HepG2 (cell line): Measurements from ENCODE around the gene ECEL1. TPM values are rescaled to one million over a fixed set of nuclear protein-coding genes. Genes with fewer than 3 reads are reported as not detected.
A peak's percentile ranks its signal among the peaks of the same experiment; 100 is the strongest.

Experiments
- DMAP1 ChIP-seq: IDR thresholded peaks from 2 replicates; pipeline ENCODE4 v1.6.1; 2016
- FOSL2 ChIP-seq: sonication (generic); formaldehyde crosslinking; IDR thresholded peaks from 2 replicates; pipeline ENCODE4 v1.4.0; 2020; ENCODE audit warnings: missing genetic modification reagents
- HNRNPL ChIP-seq: fragments of 200-400 bp; formaldehyde crosslinking; IDR thresholded peaks from 2 replicates; pipeline ENCODE4 v1.6.1; 2017; ENCODE audit warnings: mild to moderate bottlenecking, low read depth, low read length
- KDM2A ChIP-seq: sonication (generic); formaldehyde crosslinking; IDR thresholded peaks from 2 replicates; pipeline ENCODE4 v1.4.0; 2020; ENCODE audit warnings: low read depth, missing genetic modification reagents, borderline replicate concordance
- NFKB2 ChIP-seq: sonication (generic); formaldehyde crosslinking; IDR thresholded peaks from 2 replicates; pipeline ENCODE4 v1.4.0; 2020; ENCODE audit warnings: missing genetic modification reagents, borderline replicate concordance
- PHF21A ChIP-seq: sonication (generic); formaldehyde crosslinking; IDR thresholded peaks from 2 replicates; pipeline ENCODE4 v1.5.0; 2020; ENCODE audit warnings: mild to moderate bottlenecking, missing genetic modification reagents
- SCMH1 ChIP-seq: sonication (generic); formaldehyde crosslinking; IDR thresholded peaks from 2 replicates; pipeline ENCODE4 v1.9.0; 2021; ENCODE audit warnings: missing genetic modification reagents, mild to moderate bottlenecking, borderline replicate concordance
- ZNF3 ChIP-seq: IDR thresholded peaks from 2 replicates; pipeline ENCODE4 v1.7.0; 2017; ENCODE audit warnings: inconsistent platforms
- ZNF501 ChIP-seq: sonication (generic); formaldehyde crosslinking; IDR thresholded peaks from 2 replicates; pipeline ENCODE4 v1.5.1; 2020; ENCODE audit warnings: mild to moderate bottlenecking, moderate library complexity, missing genetic modification reagents
- polyA plus RNA-seq, 8 experiments: library from polyadenylated mRNA; depleted of rRNA in 3 of 8; stranded (reverse) in 7 of 8; unstranded in 1 of 8; fragments of >200 nt; fragmentation: Illumina TruSeq in 4 of 8; extraction: Trizol in 4 of 8; gene quantifications; 2 replicates each; pipeline versions ENCODE4 v1.2.1 to v1.2.3, GENCODE V29; 2011 to 2016; ENCODE audit warnings: low read depth in 4 of 8, missing spikeins in 1 of 8, mixed read lengths in 1 of 8; ENCODE audit not compliant: insufficient read depth in 1 of 8
- total RNA-seq, 5 experiments: library from RNA; depleted of rRNA; stranded (reverse); fragments of >200 nt; fragmentation: Illumina TruSeq; extraction: Trizol; gene quantifications; 2 replicates each; pipeline ENCODE4 v1.2.3, GENCODE V29; 2016; ENCODE audit warnings: low read depth in 1 of 5
- TF ChIP-seq, protein P1 (sequence below): sonication (generic); formaldehyde crosslinking; IDR thresholded peaks from 2 replicates; pipeline ENCODE4 v1.4.0; 2020; ENCODE audit warnings: missing genetic modification reagents
- TF ChIP-seq, protein P2 (sequence below): sonication (generic); formaldehyde crosslinking; IDR thresholded peaks from 2 replicates; pipeline ENCODE4 v1.5.1; 2020; ENCODE audit warnings: missing genetic modification reagents, mild to moderate bottlenecking, borderline replicate concordance
- TF ChIP-seq, protein P3 (sequence below), 2 experiments: fragments of 450-650 bp in 1 of 2; sonication (generic) in 1 of 2; formaldehyde crosslinking in 1 of 2; IDR thresholded peaks; 2 replicates each; pipeline versions ENCODE4 v1.6.1 to v1.8.0; 2016 to 2022; ENCODE audit warnings: antibody characterized with exemption in 1 of 2, mild to moderate bottlenecking in 1 of 2, missing genetic modification reagents in 1 of 2

ECEL1 gene
- total and polyA plus RNA-seq, 2 of the 13 experiments (the other 11 are each of a cell fraction or from before 2014, with no cell fraction given): not detected

DNA sequence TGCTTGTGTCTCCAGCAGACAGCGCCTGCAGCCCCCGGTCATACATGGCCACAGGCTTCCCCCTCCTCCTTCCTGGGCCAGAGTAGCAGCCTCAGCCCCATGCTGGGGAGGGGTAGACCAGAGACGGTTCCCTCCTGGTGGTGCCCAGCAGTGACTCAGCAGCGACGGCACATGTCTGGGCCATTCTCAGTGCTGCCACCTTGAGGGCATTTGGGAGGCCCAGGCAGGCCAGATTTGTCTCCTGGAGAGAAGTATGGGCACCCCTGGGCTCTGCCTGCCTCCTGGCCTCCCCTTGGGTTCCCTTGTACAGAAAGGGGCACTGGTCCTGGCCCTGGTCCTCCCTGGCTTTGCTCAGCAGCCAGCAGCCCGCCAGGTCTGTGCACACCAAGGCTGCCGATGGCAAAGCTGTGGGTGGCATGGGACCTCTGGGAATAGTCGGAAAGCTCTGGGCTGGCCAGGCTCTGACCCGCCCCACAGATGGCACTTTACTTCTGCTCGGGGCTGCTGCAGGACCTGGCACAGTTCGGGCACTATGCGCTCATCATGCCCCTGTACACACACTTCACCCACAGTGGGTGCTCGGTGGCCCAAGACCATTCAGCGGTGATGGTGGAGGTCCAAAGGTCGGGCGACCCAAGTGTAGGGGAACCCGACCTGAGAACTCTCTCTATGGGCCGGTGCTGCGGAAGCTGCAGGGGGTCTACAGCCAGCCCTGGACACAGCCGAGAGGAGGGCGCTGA, 43.1 kb downstream of the ECEL1 start (continued):
- TF ChIP-seq PHF21A (CRISPR knock-in tag) (no peak), ZNF3 (CRISPR knock-in tag) (no peak), ZNF501 (CRISPR knock-in tag) (no peak), KDM2A (0 out of 2 replicates have a peak, but pooled peaks have one; percentile 6), SCMH1 (CRISPR knock-in tag) (no peak), NFKB2 (peak; percentile 2; the same call in 1 of the 2 replicates), HNRNPL (peak; percentile 82), DMAP1 (CRISPR knock-in tag) (no peak), FOSL2 (CRISPR knock-in tag) (peak; percentile 87)
- TF ChIP-seq, protein P1, sequence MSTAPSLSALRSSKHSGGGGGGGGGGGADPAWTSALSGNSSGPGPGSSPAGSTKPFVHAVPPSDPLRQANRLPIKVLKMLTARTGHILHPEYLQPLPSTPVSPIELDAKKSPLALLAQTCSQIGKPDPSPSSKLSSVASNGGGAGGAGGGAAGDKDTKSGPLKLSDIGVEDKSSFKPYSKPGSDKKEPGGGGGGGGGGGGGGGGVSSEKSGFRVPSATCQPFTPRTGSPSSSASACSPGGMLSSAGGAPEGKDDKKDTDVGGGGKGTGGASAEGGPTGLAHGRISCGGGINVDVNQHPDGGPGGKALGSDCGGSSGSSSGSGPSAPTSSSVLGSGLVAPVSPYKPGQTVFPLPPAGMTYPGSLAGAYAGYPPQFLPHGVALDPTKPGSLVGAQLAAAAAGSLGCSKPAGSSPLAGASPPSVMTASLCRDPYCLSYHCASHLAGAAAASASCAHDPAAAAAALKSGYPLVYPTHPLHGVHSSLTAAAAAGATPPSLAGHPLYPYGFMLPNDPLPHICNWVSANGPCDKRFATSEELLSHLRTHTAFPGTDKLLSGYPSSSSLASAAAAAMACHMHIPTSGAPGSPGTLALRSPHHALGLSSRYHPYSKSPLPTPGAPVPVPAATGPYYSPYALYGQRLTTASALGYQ: no peak
- TF ChIP-seq, protein P2, sequence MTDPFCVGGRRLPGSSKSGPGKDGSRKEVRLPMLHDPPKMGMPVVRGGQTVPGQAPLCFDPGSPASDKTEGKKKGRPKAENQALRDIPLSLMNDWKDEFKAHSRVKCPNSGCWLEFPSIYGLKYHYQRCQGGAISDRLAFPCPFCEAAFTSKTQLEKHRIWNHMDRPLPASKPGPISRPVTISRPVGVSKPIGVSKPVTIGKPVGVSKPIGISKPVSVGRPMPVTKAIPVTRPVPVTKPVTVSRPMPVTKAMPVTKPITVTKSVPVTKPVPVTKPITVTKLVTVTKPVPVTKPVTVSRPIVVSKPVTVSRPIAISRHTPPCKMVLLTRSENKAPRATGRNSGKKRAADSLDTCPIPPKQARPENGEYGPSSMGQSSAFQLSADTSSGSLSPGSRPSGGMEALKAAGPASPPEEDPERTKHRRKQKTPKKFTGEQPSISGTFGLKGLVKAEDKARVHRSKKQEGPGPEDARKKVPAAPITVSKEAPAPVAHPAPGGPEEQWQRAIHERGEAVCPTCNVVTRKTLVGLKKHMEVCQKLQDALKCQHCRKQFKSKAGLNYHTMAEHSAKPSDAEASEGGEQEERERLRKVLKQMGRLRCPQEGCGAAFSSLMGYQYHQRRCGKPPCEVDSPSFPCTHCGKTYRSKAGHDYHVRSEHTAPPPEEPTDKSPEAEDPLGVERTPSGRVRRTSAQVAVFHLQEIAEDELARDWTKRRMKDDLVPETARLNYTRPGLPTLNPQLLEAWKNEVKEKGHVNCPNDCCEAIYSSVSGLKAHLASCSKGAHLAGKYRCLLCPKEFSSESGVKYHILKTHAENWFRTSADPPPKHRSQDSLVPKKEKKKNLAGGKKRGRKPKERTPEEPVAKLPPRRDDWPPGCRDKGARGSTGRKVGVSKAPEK: no peak
- TF ChIP-seq, protein P3, sequence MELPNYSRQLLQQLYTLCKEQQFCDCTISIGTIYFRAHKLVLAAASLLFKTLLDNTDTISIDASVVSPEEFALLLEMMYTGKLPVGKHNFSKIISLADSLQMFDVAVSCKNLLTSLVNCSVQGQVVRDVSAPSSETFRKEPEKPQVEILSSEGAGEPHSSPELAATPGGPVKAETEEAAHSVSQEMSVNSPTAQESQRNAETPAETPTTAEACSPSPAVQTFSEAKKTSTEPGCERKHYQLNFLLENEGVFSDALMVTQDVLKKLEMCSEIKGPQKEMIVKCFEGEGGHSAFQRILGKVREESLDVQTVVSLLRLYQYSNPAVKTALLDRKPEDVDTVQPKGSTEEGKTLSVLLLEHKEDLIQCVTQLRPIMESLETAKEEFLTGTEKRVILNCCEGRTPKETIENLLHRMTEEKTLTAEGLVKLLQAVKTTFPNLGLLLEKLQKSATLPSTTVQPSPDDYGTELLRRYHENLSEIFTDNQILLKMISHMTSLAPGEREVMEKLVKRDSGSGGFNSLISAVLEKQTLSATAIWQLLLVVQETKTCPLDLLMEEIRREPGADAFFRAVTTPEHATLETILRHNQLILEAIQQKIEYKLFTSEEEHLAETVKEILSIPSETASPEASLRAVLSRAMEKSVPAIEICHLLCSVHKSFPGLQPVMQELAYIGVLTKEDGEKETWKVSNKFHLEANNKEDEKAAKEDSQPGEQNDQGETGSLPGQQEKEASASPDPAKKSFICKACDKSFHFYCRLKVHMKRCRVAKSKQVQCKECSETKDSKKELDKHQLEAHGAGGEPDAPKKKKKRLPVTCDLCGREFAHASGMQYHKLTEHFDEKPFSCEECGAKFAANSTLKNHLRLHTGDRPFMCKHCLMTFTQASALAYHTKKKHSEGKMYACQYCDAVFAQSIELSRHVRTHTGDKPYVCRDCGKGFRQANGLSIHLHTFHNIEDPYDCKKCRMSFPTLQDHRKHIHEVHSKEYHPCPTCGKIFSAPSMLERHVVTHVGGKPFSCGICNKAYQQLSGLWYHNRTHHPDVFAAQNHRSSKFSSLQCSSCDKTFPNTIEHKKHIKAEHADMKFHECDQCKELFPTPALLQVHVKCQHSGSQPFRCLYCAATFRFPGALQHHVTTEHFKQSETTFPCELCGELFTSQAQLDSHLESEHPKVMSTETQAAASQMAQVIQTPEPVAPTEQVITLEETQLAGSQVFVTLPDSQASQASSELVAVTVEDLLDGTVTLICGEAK (IDR thresholded peaks at IDR 0.05): no peak
- TF ChIP-seq, protein P3 (CRISPR knock-in tag; IDR thresholded peaks at IDR 0.05): no peak
